ENCODE data around the gene ERCC8. TPM values are rescaled to one million over a fixed set of nuclear protein-coding genes. Genes with fewer than 3 reads are reported as not detected.

The ERCC8 gene
- total RNA-seq, 1 experiment from 2014 or later: 25.6 TPM

GRCh38 chr5:60958712-60959111 lies 13.8 kb upstream of the ERCC8 start:
- Histone ChIP-seq H3K27ac (ENCODE audit: low read depth, low read length, poor library complexity, severe bottlenecking) (no peak overlapping the region), H3K36me3 (ENCODE audit: insufficient read depth, low read length, poor library complexity, severe bottlenecking) (peaks cover 4% of the 10 kb centered on the region), H3K9me3 (ENCODE audit: low read depth, low read length, poor library complexity, severe bottlenecking) (peaks cover 14% of the 10 kb centered on the region), H3K4me3 (ENCODE audit: low read depth, low read length, poor library complexity, severe bottlenecking) (no peak overlapping the region), H3K27me3 (replicated peaks; ENCODE audit: insufficient read depth, low read depth, low read length, poor library complexity) (no peaks in the 10 kb centered on the region), H3K4me1 (ENCODE audit: insufficient read depth, low read length, poor library complexity, severe bottlenecking) (peaks cover 22% of the 10 kb centered on the region)
- intact Hi-C loops (cut with micrococcal nuclease; ENCODE audit: unreplicated experiment): loop anchor here (10.0 kb wide), 1 partner anchor 696 kb away; no protein-coding TSS in a partner anchor
- ChIA-PET POLR2A (ENCODE audit: low non-redundant PET) (interaction anchor here (0.6 to 0.7 kb wide), 2 partner anchors 395 to 725 kb away, joined by 3 to 6 read pairs; no protein-coding TSS in a partner anchor), CTCF (interaction anchor here (0.6 kb wide), 1 partner anchor 859 kb away, joined by 4 read pairs; no protein-coding TSS in a partner anchor)
- BruUV-seq (replicated peaks): no TSS peak
- no peak for TF ChIP-seq EZH2 (IDR thresholded peaks at IDR 0.05; ENCODE audit: borderline replicate concordance, low read depth, low read length, poor library complexity, severe bottlenecking)
- TF ChIP-seq, protein P1, sequence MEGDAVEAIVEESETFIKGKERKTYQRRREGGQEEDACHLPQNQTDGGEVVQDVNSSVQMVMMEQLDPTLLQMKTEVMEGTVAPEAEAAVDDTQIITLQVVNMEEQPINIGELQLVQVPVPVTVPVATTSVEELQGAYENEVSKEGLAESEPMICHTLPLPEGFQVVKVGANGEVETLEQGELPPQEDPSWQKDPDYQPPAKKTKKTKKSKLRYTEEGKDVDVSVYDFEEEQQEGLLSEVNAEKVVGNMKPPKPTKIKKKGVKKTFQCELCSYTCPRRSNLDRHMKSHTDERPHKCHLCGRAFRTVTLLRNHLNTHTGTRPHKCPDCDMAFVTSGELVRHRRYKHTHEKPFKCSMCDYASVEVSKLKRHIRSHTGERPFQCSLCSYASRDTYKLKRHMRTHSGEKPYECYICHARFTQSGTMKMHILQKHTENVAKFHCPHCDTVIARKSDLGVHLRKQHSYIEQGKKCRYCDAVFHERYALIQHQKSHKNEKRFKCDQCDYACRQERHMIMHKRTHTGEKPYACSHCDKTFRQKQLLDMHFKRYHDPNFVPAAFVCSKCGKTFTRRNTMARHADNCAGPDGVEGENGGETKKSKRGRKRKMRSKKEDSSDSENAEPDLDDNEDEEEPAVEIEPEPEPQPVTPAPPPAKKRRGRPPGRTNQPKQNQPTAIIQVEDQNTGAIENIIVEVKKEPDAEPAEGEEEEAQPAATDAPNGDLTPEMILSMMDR (conservative IDR thresholded peaks at IDR 0.05; ENCODE audit: low read depth, low read length): no peak
- DNase-seq (ENCODE audit: low spot score): no peak

DNA sequence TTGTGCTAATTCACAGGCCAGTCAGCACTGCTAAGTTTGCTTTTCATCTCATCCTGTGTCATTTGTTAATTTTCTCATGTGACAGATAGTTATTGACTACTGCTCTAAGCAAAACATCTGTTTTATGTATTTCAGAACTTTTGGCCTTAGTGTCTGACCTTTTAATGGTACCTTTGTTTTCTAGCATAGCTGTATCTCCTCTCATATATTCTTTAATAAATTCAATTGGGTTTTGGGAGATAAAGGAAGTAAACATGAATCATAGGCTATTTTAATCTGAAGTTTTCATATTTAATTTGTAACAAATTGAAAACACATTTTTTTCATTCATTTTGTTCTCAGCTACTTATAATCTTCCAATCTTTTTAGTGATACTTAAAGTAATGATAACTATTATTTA lies 13.2 kb upstream of the ERCC8 start:
- Histone ChIP-seq H3K4me3 (ENCODE audit: low read depth, low read length, poor library complexity, severe bottlenecking) (no peak overlapping the region), H3K36me3 (ENCODE audit: insufficient read depth, low read length, poor library complexity, severe bottlenecking) (peaks cover 4% of the 10 kb centered on the region), H3K27me3 (replicated peaks; ENCODE audit: insufficient read depth, low read depth, low read length, poor library complexity) (no peaks in the 10 kb centered on the region), H3K27ac (ENCODE audit: low read depth, low read length, poor library complexity, severe bottlenecking) (no peak overlapping the region), H3K9me3 (ENCODE audit: low read depth, low read length, poor library complexity, severe bottlenecking) (peaks cover 14% of the 10 kb centered on the region), H3K4me1 (ENCODE audit: insufficient read depth, low read length, poor library complexity, severe bottlenecking) (peaks cover 22% of the 10 kb centered on the region)
- intact Hi-C loops (cut with micrococcal nuclease; ENCODE audit: unreplicated experiment): loop anchor here (10.0 kb wide), 1 partner anchor 697 kb away; no protein-coding TSS in a partner anchor
- ChIA-PET POLR2A (ENCODE audit: low non-redundant PET) (interaction anchor here (0.6 kb wide), 1 partner anchor 979 kb away, joined by 4 read pairs; no protein-coding TSS in a partner anchor), CTCF (no interaction called here)
- TF ChIP-seq, protein P1 (conservative IDR thresholded peaks at IDR 0.05; ENCODE audit: low read depth, low read length): no peak
- no peak for DNase-seq (ENCODE audit: low spot score)
- no TSS peak for BruUV-seq (replicated peaks)

GRCh38 chr5:60955239-60955638 lies 10.4 kb upstream of the ERCC8 start:
- Histone ChIP-seq H3K4me1 (ENCODE audit: insufficient read depth, low read length, poor library complexity, severe bottlenecking) (peaks cover 10% of the 10 kb centered on the region), H3K9me3 (ENCODE audit: low read depth, low read length, poor library complexity, severe bottlenecking) (peaks cover 14% of the 10 kb centered on the region), H3K4me3 (ENCODE audit: low read depth, low read length, poor library complexity, severe bottlenecking) (no peak overlapping the region), H3K27me3 (replicated peaks; ENCODE audit: insufficient read depth, low read depth, low read length, poor library complexity) (no peaks in the 10 kb centered on the region), H3K36me3 (ENCODE audit: insufficient read depth, low read length, poor library complexity, severe bottlenecking) (peaks cover 4% of the 10 kb centered on the region), H3K27ac (ENCODE audit: low read depth, low read length, poor library complexity, severe bottlenecking) (no peak overlapping the region)
- ChIA-PET CTCF (no interaction called here), POLR2A (ENCODE audit: low non-redundant PET) (no interaction called here)
- no peak for TF ChIP-seq EZH2 (IDR thresholded peaks at IDR 0.05; ENCODE audit: borderline replicate concordance, low read depth, low read length, poor library complexity, severe bottlenecking)
- TF ChIP-seq, protein P1 (conservative IDR thresholded peaks at IDR 0.05; ENCODE audit: low read depth, low read length): no peak
- DNase-seq (ENCODE audit: low spot score): no peak
- intact Hi-C loops (cut with micrococcal nuclease; ENCODE audit: unreplicated experiment): loop anchor here (10.0 kb wide), 1 partner anchor 700 kb away; no protein-coding TSS in a partner anchor
- no TSS peak for BruUV-seq (replicated peaks)
